ENCODE data around the gene FAM228B.

FAM228B gene

DNA sequence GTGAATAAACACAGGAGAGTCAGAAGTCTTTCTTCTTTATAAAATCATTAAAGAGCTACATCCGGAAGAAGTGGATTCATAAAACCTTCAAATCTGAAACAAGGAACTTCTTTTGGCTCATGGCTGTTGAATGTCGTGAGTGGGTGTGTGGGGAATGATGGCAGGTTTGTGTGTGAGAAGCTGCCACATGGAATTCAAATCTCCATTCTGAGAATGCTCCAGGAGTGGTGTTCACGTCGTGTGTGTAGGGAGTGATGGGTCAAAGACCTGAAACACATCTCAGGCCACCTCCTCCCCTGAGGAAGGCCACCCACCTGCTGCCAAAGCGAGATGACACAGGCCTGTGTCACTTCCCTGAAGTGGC lies 80.5 kb downstream of the FAM228B start:
- no peak for DNase-seq (ENCODE audit: low read depth in 2 of 2)

DNA sequence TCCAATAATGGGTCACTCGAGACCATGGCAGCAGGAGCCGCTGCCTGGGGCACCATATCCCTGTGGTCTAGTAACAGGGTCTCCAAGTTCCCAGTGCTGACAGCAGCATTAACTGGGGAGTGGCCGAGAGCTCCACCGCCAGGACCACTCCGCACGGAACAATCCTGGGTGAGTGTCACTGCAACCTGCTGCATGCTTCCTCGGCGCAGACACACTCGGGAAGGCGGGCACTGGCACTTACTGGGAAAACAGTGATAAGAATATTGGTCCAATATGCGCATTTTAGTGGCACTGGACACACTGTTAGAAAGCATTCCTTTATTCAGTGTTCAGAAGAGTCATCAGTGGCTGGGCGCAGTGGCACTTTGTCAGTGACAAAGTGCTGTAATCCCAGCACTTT lies 81.2 kb downstream of the FAM228B start:
- DNase-seq (ENCODE audit: low read depth in 2 of 2): no peak

DNA sequence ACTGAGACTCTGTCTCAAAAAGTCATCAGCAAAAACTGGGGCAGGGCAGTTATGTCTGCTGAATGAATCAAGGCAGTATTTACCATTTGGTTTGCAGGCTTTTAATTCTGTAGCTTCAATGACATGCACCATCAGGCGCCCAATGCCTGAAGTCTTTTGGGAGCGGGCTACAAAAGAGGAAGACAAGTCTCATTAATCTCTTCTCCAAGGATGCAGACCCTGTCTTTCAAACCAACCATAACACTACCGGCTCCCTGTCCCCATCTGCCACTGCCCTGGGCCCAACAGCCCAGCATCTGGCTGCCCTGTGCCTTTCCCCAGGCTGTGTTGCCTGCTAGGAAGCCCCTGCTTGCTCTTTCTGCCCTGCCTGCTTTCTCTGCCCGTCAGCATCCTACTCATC lies 81.9 kb downstream of the FAM228B start:
- DNase-seq (ENCODE audit: low read depth in 2 of 2): no peak

DNA sequence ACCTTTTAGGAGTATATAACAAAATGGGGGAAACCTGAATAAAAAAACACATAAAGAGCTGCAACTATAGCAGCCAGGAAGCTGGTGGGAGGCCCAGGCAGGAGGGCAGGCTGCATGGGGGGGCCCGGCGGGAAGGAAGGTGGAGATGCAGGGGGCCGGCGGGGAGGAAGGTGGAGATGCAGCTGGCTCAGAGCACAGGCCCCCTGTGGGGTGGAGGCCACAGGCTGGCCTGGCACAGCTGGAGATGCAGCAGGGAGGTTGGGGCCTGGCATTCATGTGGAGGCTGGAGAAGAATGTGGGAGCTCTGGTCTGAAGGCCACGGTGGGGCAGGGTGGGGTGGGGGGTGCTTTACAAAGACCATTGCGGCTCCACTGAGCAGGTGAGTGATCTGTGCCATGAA lies 83.0 kb downstream of the FAM228B start:
- no peak for DNase-seq (ENCODE audit: low read depth in 2 of 2)

DNA sequence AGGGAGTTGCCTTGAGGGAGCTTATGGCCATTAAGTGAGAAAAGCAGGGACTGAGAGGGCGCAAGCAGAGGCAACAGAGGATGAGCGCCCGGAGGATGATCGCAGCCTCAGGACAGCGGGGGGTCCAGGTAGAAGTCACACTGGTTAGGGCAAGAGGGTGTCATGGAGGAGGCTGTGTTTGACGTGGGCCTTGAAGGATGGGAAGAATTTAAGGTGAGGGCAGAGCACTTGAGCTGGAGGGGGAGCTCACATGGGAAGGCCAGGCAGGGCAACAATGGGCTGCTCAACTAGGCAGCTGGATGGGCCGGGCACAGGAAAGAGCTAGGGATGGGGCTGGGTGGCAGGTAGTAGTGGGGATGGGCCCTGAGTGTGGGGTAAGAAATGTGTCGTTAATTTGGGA lies 83.4 kb downstream of the FAM228B start:
- DNase-seq (ENCODE audit: low read depth in 2 of 2): no peak

DNA sequence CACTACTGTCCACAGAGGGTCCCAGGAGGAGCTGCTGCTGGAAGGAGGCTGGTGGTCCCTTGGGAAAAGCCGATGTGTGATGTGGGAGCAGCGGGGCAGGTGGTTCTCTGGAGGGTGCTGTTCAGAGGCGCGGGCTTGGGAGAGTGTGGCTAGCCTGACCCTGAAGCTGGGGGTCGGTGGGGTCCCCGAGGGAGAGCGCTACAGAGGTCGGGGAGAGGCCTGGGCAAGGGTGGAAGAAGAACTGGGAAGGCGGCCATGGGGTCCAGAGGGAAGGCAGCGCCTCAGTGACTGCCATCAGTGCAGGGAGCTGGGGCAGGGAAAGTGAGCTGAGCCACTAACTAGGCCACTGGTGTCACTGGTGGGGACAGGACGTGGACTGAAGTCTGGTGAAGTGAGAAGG lies 84.1 kb downstream of the FAM228B start:
- DNase-seq (ENCODE audit: low read depth in 2 of 2): no peak

DNA sequence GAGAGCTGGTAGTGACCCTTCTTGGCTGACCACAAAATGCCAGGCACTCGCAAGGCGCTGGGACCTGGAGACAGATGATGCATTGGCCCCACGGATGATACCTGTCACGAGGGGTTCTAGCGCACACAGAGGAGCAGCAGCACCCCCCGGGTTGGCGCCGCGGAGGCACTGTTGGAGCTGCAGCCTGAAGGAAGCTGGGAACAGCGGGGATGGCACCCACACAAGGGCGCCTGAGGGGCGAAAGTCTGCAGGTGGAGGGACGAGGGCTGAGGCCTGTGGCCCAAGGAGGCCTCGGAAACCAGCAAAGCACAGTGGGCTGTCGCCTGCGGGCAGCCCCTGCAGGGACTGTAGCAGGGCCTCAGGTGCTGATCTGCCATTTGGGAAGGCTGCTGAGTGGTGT lies 85.2 kb downstream of the FAM228B start:
- DNase-seq (ENCODE audit: low read depth in 2 of 2): no peak

DNA sequence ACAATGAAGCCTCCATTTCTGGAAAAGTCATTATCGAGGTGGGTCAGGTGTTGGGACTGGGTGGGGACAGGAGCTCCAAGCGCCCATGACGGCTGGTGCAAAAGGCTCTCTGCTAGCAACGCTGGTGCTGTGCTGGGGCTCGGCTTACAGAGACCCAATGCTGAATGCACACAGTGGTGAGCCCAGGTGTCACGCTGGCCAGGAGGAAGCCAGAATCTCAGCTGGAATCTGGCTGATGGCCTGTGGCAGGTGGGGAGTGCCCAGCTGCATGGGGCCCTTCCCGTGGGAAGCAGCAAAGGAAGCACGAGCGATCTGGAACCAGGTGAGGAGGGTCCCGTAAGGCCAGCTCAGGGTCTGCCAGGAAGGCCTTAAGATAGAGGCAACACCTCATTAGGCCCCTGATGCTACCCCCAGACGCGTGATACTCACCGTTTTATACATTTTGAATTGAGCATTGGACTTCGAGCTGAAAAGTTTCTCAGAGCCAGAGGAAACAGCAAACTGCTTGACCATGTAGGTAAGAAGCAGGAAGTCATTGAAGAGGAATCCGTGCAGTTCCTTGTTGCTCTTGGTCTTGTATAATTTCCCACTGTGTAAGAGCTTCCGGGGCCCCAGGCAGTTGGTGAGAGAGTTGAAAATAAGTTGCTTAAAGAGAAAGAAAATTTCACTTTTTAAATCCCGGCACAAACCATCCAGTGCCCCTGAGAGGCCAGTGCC lies 86.3 kb downstream of the FAM228B start:
- no peak for DNase-seq (ENCODE audit: low read depth in 2 of 2)

DNA sequence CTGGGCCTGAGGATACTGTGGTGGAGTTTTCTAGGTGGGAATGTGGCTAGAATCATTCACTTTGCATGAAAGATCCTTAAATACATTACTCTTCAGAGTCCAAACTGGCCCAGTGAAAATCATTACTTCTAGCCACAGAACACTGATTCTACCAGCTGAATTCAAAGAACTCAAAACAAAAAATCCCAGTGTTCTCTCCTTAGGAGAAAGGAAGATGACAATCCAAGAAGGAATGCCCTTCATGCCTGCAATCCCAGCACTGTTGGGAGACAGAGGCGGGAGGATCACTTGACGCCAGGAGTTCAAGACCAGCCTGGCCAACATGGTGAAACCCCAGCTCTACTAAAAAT lies 86.8 kb downstream of the FAM228B start:
- DNase-seq (ENCODE audit: low read depth in 2 of 2): no peak

DNA sequence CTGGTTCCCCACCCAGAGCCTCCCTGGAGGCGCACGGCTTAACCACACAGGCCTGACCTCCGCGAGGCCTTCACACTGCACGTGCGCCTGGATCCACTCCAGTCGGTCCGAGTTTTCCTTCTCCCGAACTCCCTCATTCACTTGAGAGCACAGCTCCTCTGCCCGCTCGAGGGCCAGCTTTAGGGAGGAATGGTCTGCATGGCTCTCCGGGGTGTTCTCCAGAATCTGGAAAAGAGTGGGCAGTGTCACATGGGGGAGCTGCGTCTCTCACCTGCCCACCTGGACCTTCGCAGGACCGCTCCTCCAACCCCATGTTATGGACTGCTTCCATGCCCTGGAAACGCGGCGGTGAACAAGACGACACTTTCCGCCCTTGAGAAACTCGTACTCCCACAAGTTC lies 87.5 kb downstream of the FAM228B start:
- no peak for DNase-seq (ENCODE audit: low read depth in 2 of 2)

DNA sequence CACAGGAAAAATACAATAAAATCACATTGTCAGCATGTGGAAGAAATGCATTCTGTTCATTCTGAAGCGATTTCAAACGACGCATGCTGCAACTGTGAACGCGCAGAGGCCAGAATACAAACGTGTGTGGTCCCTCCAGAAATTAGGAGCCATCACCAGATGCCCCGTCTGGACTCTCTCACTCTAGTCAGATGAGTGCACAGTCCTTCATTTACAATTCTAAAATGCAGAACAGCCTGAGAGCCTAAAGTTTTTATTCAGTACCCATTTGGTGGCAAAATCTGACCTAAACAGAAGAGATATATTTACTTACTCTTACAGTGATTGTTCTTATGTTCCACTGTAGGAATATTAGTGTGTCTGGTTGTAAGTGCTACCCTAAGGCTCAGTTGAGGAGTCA lies 88.1 kb downstream of the FAM228B start:
- DNase-seq (ENCODE audit: low read depth in 2 of 2): no peak

DNA sequence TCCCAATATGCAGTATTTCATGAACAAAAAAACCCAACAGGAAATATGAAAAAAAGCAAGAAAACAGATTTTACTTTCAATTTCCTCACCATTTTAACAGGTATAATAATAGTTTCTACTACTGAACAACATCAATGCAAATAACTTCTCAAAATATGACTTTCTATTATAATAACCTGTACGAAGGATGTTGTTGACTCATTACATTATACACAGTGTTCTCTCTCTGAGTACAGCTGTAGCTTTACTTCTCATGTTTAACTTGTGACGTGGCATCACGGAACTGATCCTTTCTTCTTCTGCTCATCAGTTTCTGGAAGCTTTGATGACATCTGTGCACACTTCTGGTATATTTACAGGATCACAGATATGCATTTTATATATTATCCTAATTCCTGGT lies 91.6 kb downstream of the FAM228B start:
- DNase-seq (ENCODE audit: low read depth in 2 of 2): no peak
